Astrocyte of the cerebellum (primary cell): ENCODE results near the gene CACNA2D3.

Experiments used
- DNase-seq: peaks from one replicate; pipeline ENCODE4 v3.0.0-alpha.2; 2011; ENCODE audit warnings: low read depth
- H3K4me3 ChIP-seq: 2 replicates; pipeline ENCODE4 v1.5.1; 2011; ENCODE audit warnings: mild to moderate bottlenecking, low read depth, low read length, moderate library complexity
- in situ Hi-C: cut with HindIII; loops from 2 replicates; pipeline ENCODE4 v1.10.0; 2017; ENCODE audit warnings: low sequenced_read_pairs
- TF ChIP-seq, protein P1 (sequence below): IDR thresholded peaks from 2 replicates; pipeline ENCODE4 v1.5.1; 2012; ENCODE audit warnings: low read length, low read depth, moderate library complexity, mild to moderate bottlenecking; ENCODE audit errors: missing control alignments

Gene CACNA2D3

DNA sequence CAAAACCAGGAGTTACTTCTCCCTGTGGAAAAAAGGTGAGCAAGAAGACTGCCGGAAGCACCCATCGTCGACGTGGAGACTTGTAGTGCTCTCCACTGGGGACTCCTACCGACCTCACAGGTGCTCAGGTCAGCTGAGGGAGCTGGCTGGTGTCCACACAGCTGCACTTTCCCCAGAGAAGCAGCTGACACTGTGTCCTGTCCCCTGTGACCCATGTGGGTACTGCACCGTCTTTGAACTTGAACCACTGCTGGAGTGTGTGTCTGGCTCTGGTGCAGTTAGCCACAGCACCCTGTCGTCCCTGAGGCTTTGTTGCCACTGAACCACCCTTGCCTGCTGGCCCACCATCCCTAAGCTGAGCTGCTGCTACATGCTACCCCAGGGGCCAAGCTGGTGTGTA lies 270.8 kb downstream of the CACNA2D3 start:
- TF ChIP-seq, protein P1, sequence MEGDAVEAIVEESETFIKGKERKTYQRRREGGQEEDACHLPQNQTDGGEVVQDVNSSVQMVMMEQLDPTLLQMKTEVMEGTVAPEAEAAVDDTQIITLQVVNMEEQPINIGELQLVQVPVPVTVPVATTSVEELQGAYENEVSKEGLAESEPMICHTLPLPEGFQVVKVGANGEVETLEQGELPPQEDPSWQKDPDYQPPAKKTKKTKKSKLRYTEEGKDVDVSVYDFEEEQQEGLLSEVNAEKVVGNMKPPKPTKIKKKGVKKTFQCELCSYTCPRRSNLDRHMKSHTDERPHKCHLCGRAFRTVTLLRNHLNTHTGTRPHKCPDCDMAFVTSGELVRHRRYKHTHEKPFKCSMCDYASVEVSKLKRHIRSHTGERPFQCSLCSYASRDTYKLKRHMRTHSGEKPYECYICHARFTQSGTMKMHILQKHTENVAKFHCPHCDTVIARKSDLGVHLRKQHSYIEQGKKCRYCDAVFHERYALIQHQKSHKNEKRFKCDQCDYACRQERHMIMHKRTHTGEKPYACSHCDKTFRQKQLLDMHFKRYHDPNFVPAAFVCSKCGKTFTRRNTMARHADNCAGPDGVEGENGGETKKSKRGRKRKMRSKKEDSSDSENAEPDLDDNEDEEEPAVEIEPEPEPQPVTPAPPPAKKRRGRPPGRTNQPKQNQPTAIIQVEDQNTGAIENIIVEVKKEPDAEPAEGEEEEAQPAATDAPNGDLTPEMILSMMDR = no peak
- DNase-seq = no peak
- in situ Hi-C loops = no loop called here
- no peak overlapping the region for H3K4me3 ChIP-seq

DNA sequence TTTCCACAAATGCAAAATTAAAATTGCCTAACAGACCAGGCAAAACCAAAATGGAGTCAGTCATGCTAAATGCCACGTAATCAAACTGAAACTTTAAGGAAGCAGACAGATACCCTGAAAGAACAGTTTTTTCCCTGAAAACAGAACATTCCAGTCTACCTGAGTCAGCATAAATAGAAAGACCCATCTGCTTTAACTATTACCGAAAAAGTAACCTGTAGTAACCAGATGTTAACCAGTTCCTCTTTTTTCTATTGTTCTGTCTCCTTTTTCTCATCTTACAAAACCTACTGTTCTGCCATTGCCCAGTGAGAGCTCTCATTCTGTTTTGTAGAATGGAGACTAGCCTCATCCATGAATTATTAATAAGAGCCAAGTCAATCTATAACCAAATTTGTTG lies 286.0 kb downstream of the CACNA2D3 start:
- DNase-seq = no peak
- TF ChIP-seq, protein P1 = no peak
- in situ Hi-C loops = loop anchor here (10.0 kb wide), 1 partner anchor 196 kb away; no protein-coding TSS in a partner anchor
- H3K4me3 ChIP-seq = no peak overlapping the region

DNA sequence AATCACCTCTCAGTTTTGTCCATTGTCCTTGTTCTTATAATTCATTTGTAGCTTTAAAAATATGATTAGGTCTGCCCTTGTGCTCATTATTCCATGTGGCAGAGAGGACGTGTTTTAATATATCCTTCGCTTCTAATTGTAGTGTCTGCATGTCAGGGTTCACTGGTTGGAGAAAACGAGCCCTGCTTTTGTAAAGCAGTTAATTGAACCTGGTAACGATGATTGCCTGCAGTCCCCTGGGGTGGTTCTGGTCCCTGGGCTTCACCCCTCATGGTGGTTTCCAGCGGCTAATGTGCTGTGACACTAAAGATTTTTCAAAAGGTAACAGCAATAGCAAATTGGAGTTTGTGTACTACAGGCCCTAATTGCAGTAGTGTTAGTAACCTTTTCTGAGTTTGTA lies 299.6 kb downstream of the CACNA2D3 start:
- TF ChIP-seq, protein P1 = no peak
- in situ Hi-C loops = no loop called here
- no peak overlapping the region for H3K4me3 ChIP-seq
- DNase-seq = no peak

DNA sequence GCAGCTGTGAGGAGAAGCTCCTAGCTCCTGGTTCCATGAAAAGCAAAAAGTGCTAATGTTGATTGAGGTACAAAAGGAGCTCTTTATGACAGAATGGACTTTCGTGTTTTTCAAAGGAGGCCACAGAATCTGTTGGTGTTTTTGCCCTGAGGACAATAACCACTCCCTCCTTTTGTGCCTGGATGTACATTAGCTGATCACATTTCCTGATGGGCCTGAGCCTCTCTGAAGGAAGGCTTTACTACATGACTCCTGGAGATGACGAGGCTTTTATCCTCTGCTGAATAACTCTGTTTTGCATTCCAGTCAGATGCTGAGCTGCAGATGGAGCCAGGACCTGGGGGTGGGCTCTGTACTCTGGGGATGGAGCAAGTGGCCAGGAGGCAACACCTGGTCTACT lies 301.9 kb downstream of the CACNA2D3 start:
- no peak overlapping the region for H3K4me3 ChIP-seq
- in situ Hi-C loops = no loop called here
- no peak for DNase-seq
- TF ChIP-seq, protein P1 = no peak

DNA sequence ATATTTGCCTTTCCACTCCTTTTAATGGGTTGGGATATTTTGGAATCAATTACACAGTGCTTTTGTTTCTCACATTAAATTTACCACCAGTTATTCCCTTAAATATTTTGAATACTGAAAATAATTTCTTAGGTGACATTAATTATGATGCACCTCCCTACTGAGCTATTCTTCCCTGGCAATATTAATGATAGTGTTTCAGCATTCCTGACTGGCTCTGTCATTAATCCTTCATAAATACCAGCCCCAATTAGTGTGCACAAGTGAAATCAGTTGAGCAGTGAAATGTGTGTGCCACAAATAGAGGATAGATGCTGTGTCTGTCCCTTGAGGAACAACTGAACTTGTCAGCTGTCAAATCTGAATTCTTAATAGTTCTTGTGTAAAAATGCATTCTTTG lies 304.0 kb downstream of the CACNA2D3 start:
- in situ Hi-C loops = loop anchor here (25.0 kb wide), 1 partner anchor 1061 kb away; the partner anchor contains the start of gene WNT5A

DNA sequence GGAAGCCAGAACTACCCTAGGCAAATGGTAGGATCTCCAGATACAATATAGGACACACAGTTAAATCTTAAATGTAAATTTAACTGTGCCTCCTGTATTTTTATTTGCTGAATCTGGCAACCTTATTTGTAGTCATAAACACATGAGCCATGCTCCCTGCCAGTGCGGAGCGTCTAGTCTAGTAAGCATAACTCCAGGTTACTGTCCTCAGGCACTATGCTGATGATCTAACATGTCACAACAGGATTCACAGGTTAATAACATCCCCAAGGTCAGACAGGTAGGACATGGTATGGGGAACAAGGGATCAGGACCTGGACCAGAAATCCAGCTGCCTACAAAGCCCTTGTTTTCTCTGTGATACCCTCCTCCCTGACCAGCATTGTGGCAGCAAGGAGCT lies 305.1 kb downstream of the CACNA2D3 start:
- no peak overlapping the region for H3K4me3 ChIP-seq
- no peak for DNase-seq
- TF ChIP-seq, protein P1 = no peak
- in situ Hi-C loops = loop anchor here (25.0 kb wide), 1 partner anchor 1060 kb away; the partner anchor contains the start of gene WNT5A

More for the DNA sequence above, 304.0 kb downstream of the CACNA2D3 start:
- H3K4me3 ChIP-seq = no peak overlapping the region
- TF ChIP-seq, protein P1 = no peak
- DNase-seq = no peak
